ENCODE measurements around the gene TAOK1. TPM values are rescaled to one million over a fixed set of nuclear protein-coding genes. Genes with fewer than 3 reads are reported as not detected.

The TAOK1 gene
- total RNA-seq, 1 donor from 2014 or later = 49.1 TPM

DNA sequence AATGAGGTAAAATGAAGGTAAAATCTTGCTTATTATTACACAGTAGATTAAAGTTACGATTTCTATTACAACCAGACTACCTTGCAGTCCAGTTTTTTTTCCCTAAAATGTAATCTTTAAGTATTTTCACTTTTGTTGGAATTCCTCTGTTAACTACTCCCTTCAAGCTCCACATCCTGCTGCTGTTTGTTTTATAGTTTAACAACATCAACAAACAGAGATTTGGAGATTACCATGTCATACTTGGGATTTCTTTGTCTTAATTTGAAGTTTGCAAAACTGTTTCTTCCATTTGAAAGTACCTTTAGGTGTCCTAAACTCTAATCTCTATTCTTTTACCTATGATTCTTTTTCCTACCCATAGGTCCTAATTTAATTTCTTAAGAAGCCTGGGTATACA, 93.3 kb downstream of the TAOK1 start:
- Histone ChIP-seq H3K36me3 (ENCODE audit: control insufficient read depth, insufficient read depth, low read length) (no peaks in the 10 kb centered on the region), H3K27me3 (ENCODE audit: control insufficient read depth, insufficient read depth, low read length) (no peaks in the 10 kb centered on the region), H3K4me3 (ENCODE audit: low read depth, low read length) (no peak overlapping the region)
- DNase-seq (ENCODE audit: low read depth) = no peak
- TF ChIP-seq, protein P1, sequence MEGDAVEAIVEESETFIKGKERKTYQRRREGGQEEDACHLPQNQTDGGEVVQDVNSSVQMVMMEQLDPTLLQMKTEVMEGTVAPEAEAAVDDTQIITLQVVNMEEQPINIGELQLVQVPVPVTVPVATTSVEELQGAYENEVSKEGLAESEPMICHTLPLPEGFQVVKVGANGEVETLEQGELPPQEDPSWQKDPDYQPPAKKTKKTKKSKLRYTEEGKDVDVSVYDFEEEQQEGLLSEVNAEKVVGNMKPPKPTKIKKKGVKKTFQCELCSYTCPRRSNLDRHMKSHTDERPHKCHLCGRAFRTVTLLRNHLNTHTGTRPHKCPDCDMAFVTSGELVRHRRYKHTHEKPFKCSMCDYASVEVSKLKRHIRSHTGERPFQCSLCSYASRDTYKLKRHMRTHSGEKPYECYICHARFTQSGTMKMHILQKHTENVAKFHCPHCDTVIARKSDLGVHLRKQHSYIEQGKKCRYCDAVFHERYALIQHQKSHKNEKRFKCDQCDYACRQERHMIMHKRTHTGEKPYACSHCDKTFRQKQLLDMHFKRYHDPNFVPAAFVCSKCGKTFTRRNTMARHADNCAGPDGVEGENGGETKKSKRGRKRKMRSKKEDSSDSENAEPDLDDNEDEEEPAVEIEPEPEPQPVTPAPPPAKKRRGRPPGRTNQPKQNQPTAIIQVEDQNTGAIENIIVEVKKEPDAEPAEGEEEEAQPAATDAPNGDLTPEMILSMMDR (IDR thresholded peaks at IDR 0.05; ENCODE audit: insufficient read depth, low read length, poor library complexity, severe bottlenecking) = no peak

DNA sequence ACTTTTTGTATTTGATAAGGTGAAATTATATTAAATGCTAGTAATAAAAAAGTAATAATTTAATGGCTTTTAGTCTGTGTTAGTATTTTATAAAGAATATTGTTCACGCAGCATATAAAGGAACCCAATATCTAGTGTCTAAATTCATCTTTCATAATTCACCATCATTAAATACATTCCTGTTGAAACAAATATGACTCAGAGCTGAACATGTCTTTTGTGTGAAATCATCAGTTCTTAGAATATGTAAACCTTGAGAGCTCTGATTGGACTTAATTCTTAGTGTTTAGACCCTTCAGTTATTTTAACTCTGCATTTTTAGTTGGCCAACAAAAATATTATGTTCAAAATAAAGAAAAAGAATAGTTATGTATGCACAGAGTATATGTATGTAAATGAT, 104.8 kb downstream of the TAOK1 start:
- Histone ChIP-seq H3K36me3 (ENCODE audit: control insufficient read depth, insufficient read depth, low read length) (peaks cover 2% of the 10 kb centered on the region), H3K4me3 (ENCODE audit: low read depth, low read length) (no peak overlapping the region), H3K27me3 (ENCODE audit: control insufficient read depth, insufficient read depth, low read length) (no peaks in the 10 kb centered on the region)
- TF ChIP-seq, protein P1 (IDR thresholded peaks at IDR 0.05; ENCODE audit: insufficient read depth, low read length, poor library complexity, severe bottlenecking) = no peak
- no peak for DNase-seq (ENCODE audit: low read depth)

DNA sequence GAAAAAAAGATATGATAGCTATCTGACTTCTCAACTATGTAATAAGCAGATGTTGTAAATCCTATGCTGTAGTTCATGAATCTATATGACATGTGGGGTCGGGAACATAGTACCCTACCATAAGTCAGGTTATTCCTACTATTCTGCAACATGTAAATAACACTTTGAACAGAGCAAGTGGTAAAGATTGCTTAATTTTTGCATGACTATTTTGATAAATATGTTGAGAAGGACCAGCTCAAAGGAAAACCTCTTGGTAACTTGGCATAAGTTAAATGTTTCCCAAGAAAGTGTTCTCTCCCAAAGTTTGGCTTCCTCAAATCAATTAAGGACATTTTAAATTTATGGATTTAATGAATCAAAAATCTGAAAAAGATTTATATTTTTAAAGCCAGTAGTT, 114.5 kb downstream of the TAOK1 start:
- TF ChIP-seq, protein P1 (IDR thresholded peaks at IDR 0.05; ENCODE audit: insufficient read depth, low read length, poor library complexity, severe bottlenecking) = no peak
- Histone ChIP-seq H3K36me3 (ENCODE audit: control insufficient read depth, insufficient read depth, low read length) (no peaks in the 10 kb centered on the region), H3K27me3 (ENCODE audit: control insufficient read depth, insufficient read depth, low read length) (no peaks in the 10 kb centered on the region), H3K4me3 (ENCODE audit: low read depth, low read length) (no peak overlapping the region)
- DNase-seq (ENCODE audit: low read depth) = no peak

DNA sequence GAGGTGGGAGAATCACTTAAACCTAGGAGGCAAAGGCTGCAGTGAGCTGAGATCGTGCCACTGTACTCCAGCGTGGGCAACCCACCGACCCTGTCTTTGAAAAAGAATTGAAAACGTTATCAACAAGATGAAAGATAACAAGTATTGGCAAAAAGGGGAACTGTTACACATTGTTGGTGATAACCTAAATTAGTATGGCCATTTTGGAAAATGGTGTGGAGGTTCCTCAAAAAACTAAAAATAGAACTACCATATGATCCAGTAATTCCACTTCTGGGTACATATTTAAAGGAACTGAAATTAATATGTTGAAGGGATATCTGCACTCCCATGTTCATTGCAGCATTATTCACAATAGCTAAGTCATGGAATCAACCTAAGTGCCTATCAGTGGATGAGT, 115.7 kb downstream of the TAOK1 start:
- Histone ChIP-seq H3K27me3 (ENCODE audit: control insufficient read depth, insufficient read depth, low read length) (no peaks in the 10 kb centered on the region), H3K4me3 (ENCODE audit: low read depth, low read length) (no peak overlapping the region), H3K36me3 (ENCODE audit: control insufficient read depth, insufficient read depth, low read length) (no peaks in the 10 kb centered on the region)
- TF ChIP-seq, protein P1 (IDR thresholded peaks at IDR 0.05; ENCODE audit: insufficient read depth, low read length, poor library complexity, severe bottlenecking) = no peak
- no peak for DNase-seq (ENCODE audit: low read depth)

DNA sequence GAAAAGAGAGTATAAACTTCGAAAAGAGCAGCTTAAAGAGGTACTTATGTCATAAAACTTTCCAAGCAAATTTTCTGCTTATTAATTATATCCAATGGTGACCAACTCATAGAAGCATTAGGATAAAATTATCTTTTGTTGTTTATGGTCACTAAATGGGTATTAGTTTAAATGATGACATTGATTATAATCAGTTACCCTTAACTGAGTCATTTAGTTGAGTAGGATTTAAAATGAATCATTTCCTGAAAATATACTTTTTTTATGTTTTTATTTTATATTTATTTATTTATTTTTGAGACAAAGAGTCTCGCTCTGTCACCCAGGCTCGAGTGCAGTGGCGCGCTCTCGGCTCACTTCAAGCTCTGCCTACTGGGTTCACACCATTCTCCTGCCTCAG, 120.8 kb downstream of the TAOK1 start:
- Histone ChIP-seq H3K4me3 (ENCODE audit: low read depth, low read length) (no peak overlapping the region), H3K27me3 (ENCODE audit: control insufficient read depth, insufficient read depth, low read length) (no peaks in the 10 kb centered on the region), H3K36me3 (ENCODE audit: control insufficient read depth, insufficient read depth, low read length) (no peaks in the 10 kb centered on the region)
- DNase-seq (ENCODE audit: low read depth) = no peak
- TF ChIP-seq, protein P1 (IDR thresholded peaks at IDR 0.05; ENCODE audit: insufficient read depth, low read length, poor library complexity, severe bottlenecking) = no peak

DNA sequence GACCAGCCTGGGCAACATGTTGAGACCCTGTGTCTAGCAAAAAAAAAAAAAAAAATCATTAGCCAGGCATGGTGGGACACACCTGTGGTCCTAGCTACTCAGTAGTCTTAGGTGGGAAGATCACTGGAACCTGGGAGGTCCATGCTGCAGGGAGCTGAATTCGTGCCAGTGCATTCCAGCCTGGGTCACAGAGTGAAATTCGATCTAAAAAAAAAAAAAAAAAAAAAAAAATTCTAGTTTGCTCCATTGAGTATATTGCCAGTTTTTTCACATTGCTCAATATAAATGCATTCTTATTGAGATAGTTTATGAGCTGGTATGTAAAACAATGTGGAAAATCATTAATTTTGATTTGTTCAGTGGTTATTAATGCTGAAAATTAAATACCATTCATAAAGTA, 124.6 kb downstream of the TAOK1 start:
- TF ChIP-seq, protein P1 (IDR thresholded peaks at IDR 0.05; ENCODE audit: insufficient read depth, low read length, poor library complexity, severe bottlenecking) = no peak
- Histone ChIP-seq H3K27me3 (ENCODE audit: control insufficient read depth, insufficient read depth, low read length) (no peaks in the 10 kb centered on the region), H3K4me3 (ENCODE audit: low read depth, low read length) (no peak overlapping the region), H3K36me3 (ENCODE audit: control insufficient read depth, insufficient read depth, low read length) (no peaks in the 10 kb centered on the region)
- no peak for DNase-seq (ENCODE audit: low read depth)

Measured in kidney epithelial cell (primary cell).